CD14-positive monocyte (primary cell): ENCODE data around the gene MCF2L. TPM values are rescaled to one million over a fixed set of nuclear protein-coding genes. Genes with fewer than 3 reads are reported as not detected.

ENCODE experiments used
- DNase-seq, 3 donors: peaks; one replicate each; pipeline ENCODE4 v3.0.0-alpha.2; 2011 to 2022
- H2AFZ ChIP-seq: 2 replicates; pipeline ENCODE4 v1.6.0; 2012; ENCODE audit warnings: mild to moderate bottlenecking, low read depth, low read length, inconsistent platforms; ENCODE audit not compliant: insufficient read depth, poor library complexity, severe bottlenecking
- H3K27ac ChIP-seq, 2 donors: 1 replicate in 1 of 2; 2 replicates in 1 of 2; pipeline ENCODE4 v1.5.1; 2012 to 2013; ENCODE audit warnings: low read length in 2 of 2, control low read depth in 1 of 2, inconsistent platforms in 1 of 2, low read depth in 1 of 2, mild to moderate bottlenecking in 1 of 2
- H3K27me3 ChIP-seq, 2 donors: one replicate each; pipeline versions ENCODE4 v1.6.0 to v1.6.1; 2011 to 2013; ENCODE audit warnings: low read length in 2 of 2; ENCODE audit not compliant: control insufficient read depth in 2 of 2, insufficient read depth in 2 of 2
- H3K36me3 ChIP-seq, 2 donors: replicated peaks in 1 of 2; 1 replicate in 1 of 2; 2 replicates in 1 of 2; pipeline versions ENCODE4 v1.5.1 to v1.6.1; 2012 to 2013; ENCODE audit warnings: low read length in 2 of 2, control low read depth in 1 of 2, inconsistent platforms in 1 of 2, mild to moderate bottlenecking in 1 of 2; ENCODE audit not compliant: insufficient read depth in 2 of 2, control insufficient read depth in 1 of 2
- H3K4me1 ChIP-seq, 2 donors: 1 replicate in 1 of 2; 2 replicates in 1 of 2; pipeline versions ENCODE4 v1.5.1 to v1.6.1; 2012 to 2013; ENCODE audit warnings: low read length in 2 of 2, control low read depth in 1 of 2, inconsistent platforms in 1 of 2, mild to moderate bottlenecking in 1 of 2, moderate library complexity in 1 of 2; ENCODE audit not compliant: insufficient read depth in 2 of 2, control insufficient read depth in 1 of 2
- H3K4me2 ChIP-seq: replicated peaks from 2 replicates; pipeline ENCODE3; 2012; ENCODE audit warnings: low read length, moderate library complexity, mild to moderate bottlenecking; ENCODE audit not compliant: poor library complexity, severe bottlenecking; ENCODE audit errors: extremely low read depth
- H3K4me3 ChIP-seq, 3 experiments: fragments of 200-600 bp in 1 of 3; sonication (generic) in 1 of 3; replicated peaks in 1 of 3; 1 replicate in 2 of 3; 2 replicates in 1 of 3; pipeline ENCODE4 v1.5.1; 2011 to 2013; ENCODE audit warnings: low read length in 3 of 3, mild to moderate bottlenecking in 3 of 3, control low read depth in 2 of 3, low read depth in 2 of 3, inconsistent platforms in 1 of 3, moderate library complexity in 1 of 3
- H3K79me2 ChIP-seq: 2 replicates; pipeline ENCODE4 v1.6.0; 2012; ENCODE audit warnings: mild to moderate bottlenecking, control low read depth, inconsistent platforms, low read length, moderate library complexity; ENCODE audit not compliant: insufficient read depth
- H3K9ac ChIP-seq: 2 replicates; pipeline ENCODE4 v1.6.0; 2017; ENCODE audit warnings: low read length, mild to moderate bottlenecking; ENCODE audit not compliant: insufficient read depth, poor library complexity, severe bottlenecking
- H3K9me3 ChIP-seq, 2 donors: replicated peaks in 1 of 2; 1 replicate in 1 of 2; 2 replicates in 1 of 2; pipeline versions ENCODE4 v1.5.1 to v1.6.1; 2012 to 2013; ENCODE audit warnings: low read length in 2 of 2, control low read depth in 1 of 2; ENCODE audit not compliant: control insufficient read depth in 1 of 2, insufficient read depth in 1 of 2
- H4K20me1 ChIP-seq: 2 replicates; pipeline ENCODE4 v1.6.0; 2012; ENCODE audit warnings: mild to moderate bottlenecking, low read length, control low read depth, moderate library complexity; ENCODE audit not compliant: insufficient read depth
- H3K27ac Mint-ChIP-seq, 7 donors: one replicate each; pipeline ENCODE4 v1.8.0; 2020; ENCODE audit warnings: mild to moderate bottlenecking in 7 of 7, mixed read lengths in 7 of 7, moderate library complexity in 6 of 7, inconsistent platforms in 2 of 7
- H3K27me3 Mint-ChIP-seq, 3 donors: one replicate each; pipeline ENCODE4 v1.8.0; 2021 to 2022; ENCODE audit warnings: low read depth in 3 of 3, mild to moderate bottlenecking in 3 of 3, mixed read lengths in 3 of 3, moderate library complexity in 3 of 3, inconsistent platforms in 1 of 3
- H3K36me3 Mint-ChIP-seq, 2 donors: one replicate each; pipeline ENCODE4 v1.8.0; 2020; ENCODE audit warnings: mixed read lengths in 2 of 2, inconsistent platforms in 1 of 2, mild to moderate bottlenecking in 1 of 2
- H3K4me1 Mint-ChIP-seq: one replicate; pipeline ENCODE4 v1.8.0; 2020; ENCODE audit warnings: mild to moderate bottlenecking, mixed read lengths
- H3K4me3 Mint-ChIP-seq, 2 donors: one replicate each; pipeline ENCODE4 v1.8.0; 2020; ENCODE audit warnings: mild to moderate bottlenecking in 2 of 2, mixed read lengths in 2 of 2, moderate library complexity in 1 of 2
- H3K9me3 Mint-ChIP-seq, 7 donors: one replicate each; pipeline ENCODE4 v1.8.0; 2020 to 2022; ENCODE audit warnings: mixed read lengths in 7 of 7, mild to moderate bottlenecking in 6 of 7, moderate library complexity in 6 of 7, inconsistent platforms in 2 of 7
- CTCF ChIP-seq: fragments of 200-600 bp; IDR thresholded peaks from one replicate; pipeline ENCODE4 v1.8.0; 2022; ENCODE audit warnings: antibody characterized with exemption, mild to moderate bottlenecking
- WGBS: methylation state at CpG from one replicate; pipeline ENCODE4 v1.1.5; 2013; ENCODE audit warnings: missing lambda C conversion rate; ENCODE audit not compliant: insufficient coverage; 5-methylcytosine and 5-hydroxymethylcytosine counted together
- intact Hi-C, 2 donors: fragments of 100-400 bp; cut with micrococcal nuclease; formaldehyde crosslinking; loops; one replicate each; pipeline versions ENCODE4 v1.15.0 to v1.15.1; 2023
- polyA plus RNA-seq, 3 donors: library from polyadenylated mRNA; depleted of rRNA in 1 of 3; unstranded in 2 of 3; stranded (reverse) in 1 of 3; fragments of 300-500 nt in 2 of 3; fragments of >200 nt in 1 of 3; fragmentation: Illumina TruSeq in 2 of 3; gene quantifications; 1 replicate in 2 of 3; 2 replicates in 1 of 3; pipeline ENCODE4 v1.2.3, GENCODE V29; 2012 to 2021

The MCF2L gene
- polyA plus RNA-seq, 3 donors: not detected

- peaks cover 27 to 39% (median 34%) of the 10 kb centered on the region in 3 donors for H3K27me3 Mint-ChIP-seq
- peaks cover 0 to 17% of the 10 kb centered on the region in 2 donors for H3K9me3 ChIP-seq
- H3K27ac Mint-ChIP-seq: no peak overlapping the region
- H3K9me3 Mint-ChIP-seq: peaks cover 0 to 13% (median 5%) of the 10 kb centered on the region in 7 donors
- no peak overlapping the region for H3K4me3 ChIP-seq
- peaks cover 16 to 25% of the 10 kb centered on the region in 2 donors for H3K27me3 ChIP-seq
- no peaks in the 10 kb centered on the region for H3K79me2 ChIP-seq
- H3K9ac ChIP-seq: no peak overlapping the region
- peaks cover 3% of the 10 kb centered on the region for H3K4me1 Mint-ChIP-seq
- intact Hi-C loops: no loop called here
- peaks cover 0 to 7% of the 10 kb centered on the region in 2 donors for H3K4me1 ChIP-seq
- no peak overlapping the region for H3K4me3 Mint-ChIP-seq
- H3K27ac ChIP-seq: no peak overlapping the region
- H3K36me3 Mint-ChIP-seq: peaks cover 0 to 2% of the 10 kb centered on the region in 2 donors
- no peak for TF ChIP-seq CTCF
- no peak overlapping the region for H2AFZ ChIP-seq
- 96% methylated on average over 17 of the region's 18 CpGs for WGBS
- H4K20me1 ChIP-seq: no peaks in the 10 kb centered on the region
- no peak overlapping the region for H3K4me2 ChIP-seq
- no peaks in the 10 kb centered on the region for H3K36me3 ChIP-seq
- DNase-seq: no peak
Observed at GRCh38 chr13:112973577-112973951, 4.5 kb downstream of the MCF2L start.

DNA sequence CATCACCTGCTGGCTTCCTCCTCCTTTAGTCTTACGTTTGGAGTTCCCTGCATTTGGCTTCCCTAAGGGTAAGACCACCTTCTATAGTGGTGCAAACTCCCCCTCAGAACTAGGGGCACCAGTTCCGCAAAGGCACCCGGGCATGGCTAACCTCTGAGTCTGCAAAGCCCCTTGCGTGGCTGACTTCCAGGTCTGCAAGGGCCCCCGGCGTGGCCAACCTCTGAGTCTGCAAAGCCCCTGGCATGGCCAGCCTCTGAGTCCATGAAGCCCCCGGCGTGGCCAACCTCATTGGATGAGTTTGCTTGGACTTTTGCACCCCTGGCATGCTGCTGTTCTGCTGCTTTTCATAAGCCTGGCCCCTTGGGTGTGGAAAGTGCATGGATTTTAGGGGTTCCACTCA lies 5.1 kb downstream of the MCF2L start:
- DNase-seq: no peak
- no peak overlapping the region for H3K9ac ChIP-seq
- peaks cover 14 to 21% of the 10 kb centered on the region in 2 donors for H3K27me3 ChIP-seq
- no peak for TF ChIP-seq CTCF
- peaks cover 0 to 17% of the 10 kb centered on the region in 2 donors for H3K9me3 ChIP-seq
- Mint-ChIP-seq H3K27ac (no peak overlapping the region), H3K4me1 (peaks cover 5% of the 10 kb centered on the region), H3K9me3 (peaks cover 0 to 13% (median 5%) of the 10 kb centered on the region in 7 donors), H3K27me3 (peaks cover 27 to 39% (median 34%) of the 10 kb centered on the region in 3 donors), H3K4me3 (no peak overlapping the region), H3K36me3 (peaks cover 0 to 2% of the 10 kb centered on the region in 2 donors)
- no peaks in the 10 kb centered on the region for H3K79me2 ChIP-seq
- 88% methylated on average over 8 of the region's 8 CpGs for WGBS
- no peak overlapping the region for H3K4me3 ChIP-seq
- H3K4me1 ChIP-seq: peaks cover 0 to 1% of the 10 kb centered on the region in 2 donors
- H3K27ac ChIP-seq: no peak overlapping the region
- no peaks in the 10 kb centered on the region for H4K20me1 ChIP-seq
- no peak overlapping the region for H3K4me2 ChIP-seq
- H2AFZ ChIP-seq: no peak overlapping the region
- H3K36me3 ChIP-seq: no peaks in the 10 kb centered on the region
- intact Hi-C loops: no loop called here
